HepG2 (cell line): ENCODE data around the gene PPP1R18. TPM values are rescaled to one million over a fixed set of nuclear protein-coding genes. Genes with fewer than 3 reads are reported as not detected.

ENCODE experiments used
- GATA4 ChIP-seq: sonication (generic); IDR thresholded peaks from 2 replicates; pipeline ENCODE4 v1.6.1; 2016; ENCODE audit warnings: antibody characterized with exemption, low read depth, borderline replicate concordance
- IRF9 ChIP-seq: sonication (generic); formaldehyde crosslinking; IDR thresholded peaks from 2 replicates; pipeline ENCODE4 v1.8.0; 2022; ENCODE audit warnings: missing genetic modification reagents, mild to moderate bottlenecking, borderline replicate concordance
- POGZ ChIP-seq: sonication (generic); formaldehyde crosslinking; IDR thresholded peaks from 2 replicates; pipeline ENCODE4 v1.4.0; 2020; ENCODE audit warnings: mild to moderate bottlenecking, missing genetic modification reagents
- SNAI1 ChIP-seq: sonication (generic); formaldehyde crosslinking; IDR thresholded peaks from 2 replicates; pipeline ENCODE4 v1.5.0; 2020; ENCODE audit warnings: mild to moderate bottlenecking, missing genetic modification reagents, borderline replicate concordance
- SRSF4 ChIP-seq: fragments of 200-400 bp; formaldehyde crosslinking; IDR thresholded peaks from one replicate; pipeline ENCODE4 v1.6.1; 2018; ENCODE audit warnings: mild to moderate bottlenecking, low read depth, low read length, moderate library complexity; ENCODE audit not compliant: poor library complexity, severe bottlenecking
- ZC3H4 ChIP-seq: sonication (generic); formaldehyde crosslinking; IDR thresholded peaks from 2 replicates; pipeline ENCODE4 v1.4.0; 2020; ENCODE audit warnings: missing genetic modification reagents, borderline replicate concordance
- ZKSCAN8 ChIP-seq: IDR thresholded peaks from 2 replicates; pipeline ENCODE4 v1.6.1; 2016; ENCODE audit warnings: borderline replicate concordance, missing genetic modification reagents, missing compliant biosample characterization
- ZNF44 ChIP-seq: sonication (generic); formaldehyde crosslinking; IDR thresholded peaks from 2 replicates; pipeline ENCODE4 v1.5.1; 2020; ENCODE audit warnings: mild to moderate bottlenecking, missing genetic modification reagents
- ZNF781 ChIP-seq: sonication (generic); formaldehyde crosslinking; IDR thresholded peaks from 2 replicates; pipeline ENCODE4 v1.5.1; 2020; ENCODE audit warnings: borderline replicate concordance, mild to moderate bottlenecking, missing genetic modification reagents; ENCODE audit errors: not compliant biosample characterization
- polyA plus RNA-seq, 8 experiments: library from polyadenylated mRNA; depleted of rRNA in 3 of 8; stranded (reverse) in 7 of 8; unstranded in 1 of 8; fragments of >200 nt; fragmentation: Illumina TruSeq in 4 of 8; extraction: Trizol in 4 of 8; gene quantifications; 2 replicates each; pipeline versions ENCODE4 v1.2.1 to v1.2.3, GENCODE V29; 2011 to 2016; ENCODE audit warnings: low read depth in 4 of 8, missing spikeins in 1 of 8, mixed read lengths in 1 of 8; ENCODE audit not compliant: insufficient read depth in 1 of 8
- total RNA-seq, 5 experiments: library from RNA; depleted of rRNA; stranded (reverse); fragments of >200 nt; fragmentation: Illumina TruSeq; extraction: Trizol; gene quantifications; 2 replicates each; pipeline ENCODE4 v1.2.3, GENCODE V29; 2016; ENCODE audit warnings: low read depth in 1 of 5
- TF ChIP-seq, protein P1 (sequence below): IDR thresholded peaks from 2 replicates; pipeline ENCODE4 v1.6.1; 2016; ENCODE audit warnings: mild to moderate bottlenecking
- TF ChIP-seq, protein P2 (sequence below): sonication (generic); formaldehyde crosslinking; IDR thresholded peaks from 2 replicates; pipeline ENCODE4 v1.4.0; 2020; ENCODE audit warnings: missing genetic modification reagents, borderline replicate concordance
- TF ChIP-seq, protein P3 (sequence below): sonication (generic); formaldehyde crosslinking; IDR thresholded peaks from 2 replicates; pipeline ENCODE4 v1.5.1; 2020; ENCODE audit warnings: missing genetic modification reagents, mild to moderate bottlenecking, borderline replicate concordance
- TF ChIP-seq, protein P4 (sequence below): IDR thresholded peaks from 2 replicates; pipeline ENCODE4 v1.6.1; 2018; ENCODE audit warnings: missing genetic modification reagents, mild to moderate bottlenecking, missing compliant biosample characterization

PPP1R18 gene
- total and polyA plus RNA-seq, 2 of the 13 experiments (the other 11 are each of a cell fraction or from before 2014, with no cell fraction given), result 4.9 to 9.2 TPM

- TF ChIP-seq, protein P1, sequence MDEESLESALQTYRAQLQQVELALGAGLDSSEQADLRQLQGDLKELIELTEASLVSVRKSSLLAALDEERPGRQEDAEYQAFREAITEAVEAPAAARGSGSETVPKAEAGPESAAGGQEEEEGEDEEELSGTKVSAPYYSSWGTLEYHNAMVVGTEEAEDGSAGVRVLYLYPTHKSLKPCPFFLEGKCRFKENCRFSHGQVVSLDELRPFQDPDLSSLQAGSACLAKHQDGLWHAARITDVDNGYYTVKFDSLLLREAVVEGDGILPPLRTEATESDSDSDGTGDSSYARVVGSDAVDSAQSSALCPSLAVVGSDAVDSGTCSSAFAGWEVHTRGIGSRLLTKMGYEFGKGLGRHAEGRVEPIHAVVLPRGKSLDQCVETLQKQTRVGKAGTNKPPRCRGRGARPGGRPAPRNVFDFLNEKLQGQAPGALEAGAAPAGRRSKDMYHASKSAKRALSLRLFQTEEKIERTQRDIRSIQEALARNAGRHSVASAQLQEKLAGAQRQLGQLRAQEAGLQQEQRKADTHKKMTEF, result 0 out of 2 replicates have a peak, but pooled peaks have one; percentile 26
- TF ChIP-seq, protein P2, sequence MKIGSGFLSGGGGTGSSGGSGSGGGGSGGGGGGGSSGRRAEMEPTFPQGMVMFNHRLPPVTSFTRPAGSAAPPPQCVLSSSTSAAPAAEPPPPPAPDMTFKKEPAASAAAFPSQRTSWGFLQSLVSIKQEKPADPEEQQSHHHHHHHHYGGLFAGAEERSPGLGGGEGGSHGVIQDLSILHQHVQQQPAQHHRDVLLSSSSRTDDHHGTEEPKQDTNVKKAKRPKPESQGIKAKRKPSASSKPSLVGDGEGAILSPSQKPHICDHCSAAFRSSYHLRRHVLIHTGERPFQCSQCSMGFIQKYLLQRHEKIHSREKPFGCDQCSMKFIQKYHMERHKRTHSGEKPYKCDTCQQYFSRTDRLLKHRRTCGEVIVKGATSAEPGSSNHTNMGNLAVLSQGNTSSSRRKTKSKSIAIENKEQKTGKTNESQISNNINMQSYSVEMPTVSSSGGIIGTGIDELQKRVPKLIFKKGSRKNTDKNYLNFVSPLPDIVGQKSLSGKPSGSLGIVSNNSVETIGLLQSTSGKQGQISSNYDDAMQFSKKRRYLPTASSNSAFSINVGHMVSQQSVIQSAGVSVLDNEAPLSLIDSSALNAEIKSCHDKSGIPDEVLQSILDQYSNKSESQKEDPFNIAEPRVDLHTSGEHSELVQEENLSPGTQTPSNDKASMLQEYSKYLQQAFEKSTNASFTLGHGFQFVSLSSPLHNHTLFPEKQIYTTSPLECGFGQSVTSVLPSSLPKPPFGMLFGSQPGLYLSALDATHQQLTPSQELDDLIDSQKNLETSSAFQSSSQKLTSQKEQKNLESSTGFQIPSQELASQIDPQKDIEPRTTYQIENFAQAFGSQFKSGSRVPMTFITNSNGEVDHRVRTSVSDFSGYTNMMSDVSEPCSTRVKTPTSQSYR (CRISPR knock-in tag), result no peak
- TF ChIP-seq ZNF44 (CRISPR knock-in tag) (peak; percentile 71; the same call in 1 of the 2 replicates), IRF9 (CRISPR knock-in tag) (no peak), POGZ (CRISPR knock-in tag) (no peak), ZC3H4 (CRISPR knock-in tag) (peak; percentile 59; the same call in 1 of the 2 replicates), SNAI1 (no peak), SRSF4 (peak; percentile 35), ZKSCAN8 (CRISPR knock-in tag) (0 out of 2 replicates have a peak, but pooled peaks have one; percentile 24), GATA4 (0 out of 2 replicates have a peak, but pooled peaks have one; percentile 12), ZNF781 (CRISPR knock-in tag) (peak; percentile 34)
- TF ChIP-seq, protein P3, sequence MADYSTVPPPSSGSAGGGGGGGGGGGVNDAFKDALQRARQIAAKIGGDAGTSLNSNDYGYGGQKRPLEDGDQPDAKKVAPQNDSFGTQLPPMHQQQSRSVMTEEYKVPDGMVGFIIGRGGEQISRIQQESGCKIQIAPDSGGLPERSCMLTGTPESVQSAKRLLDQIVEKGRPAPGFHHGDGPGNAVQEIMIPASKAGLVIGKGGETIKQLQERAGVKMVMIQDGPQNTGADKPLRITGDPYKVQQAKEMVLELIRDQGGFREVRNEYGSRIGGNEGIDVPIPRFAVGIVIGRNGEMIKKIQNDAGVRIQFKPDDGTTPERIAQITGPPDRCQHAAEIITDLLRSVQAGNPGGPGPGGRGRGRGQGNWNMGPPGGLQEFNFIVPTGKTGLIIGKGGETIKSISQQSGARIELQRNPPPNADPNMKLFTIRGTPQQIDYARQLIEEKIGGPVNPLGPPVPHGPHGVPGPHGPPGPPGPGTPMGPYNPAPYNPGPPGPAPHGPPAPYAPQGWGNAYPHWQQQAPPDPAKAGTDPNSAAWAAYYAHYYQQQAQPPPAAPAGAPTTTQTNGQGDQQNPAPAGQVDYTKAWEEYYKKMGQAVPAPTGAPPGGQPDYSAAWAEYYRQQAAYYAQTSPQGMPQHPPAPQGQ (CRISPR knock-in tag), result 0 out of 2 replicates have a peak, but pooled peaks have one; percentile 27
- TF ChIP-seq, protein P4, sequence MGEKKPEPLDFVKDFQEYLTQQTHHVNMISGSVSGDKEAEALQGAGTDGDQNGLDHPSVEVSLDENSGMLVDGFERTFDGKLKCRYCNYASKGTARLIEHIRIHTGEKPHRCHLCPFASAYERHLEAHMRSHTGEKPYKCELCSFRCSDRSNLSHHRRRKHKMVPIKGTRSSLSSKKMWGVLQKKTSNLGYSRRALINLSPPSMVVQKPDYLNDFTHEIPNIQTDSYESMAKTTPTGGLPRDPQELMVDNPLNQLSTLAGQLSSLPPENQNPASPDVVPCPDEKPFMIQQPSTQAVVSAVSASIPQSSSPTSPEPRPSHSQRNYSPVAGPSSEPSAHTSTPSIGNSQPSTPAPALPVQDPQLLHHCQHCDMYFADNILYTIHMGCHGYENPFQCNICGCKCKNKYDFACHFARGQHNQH (CRISPR knock-in tag), result 0 out of 2 replicates have a peak, but pooled peaks have one; percentile 27
Observed at GRCh38 chr6:30725713-30726505, 39.5 kb upstream of the PPP1R18 start (continued).
